Esophagus muscularis mucosa (tissue), 4 donors: ENCODE results near the gene PLD1. TPM values are rescaled to one million over a fixed set of nuclear protein-coding genes. Genes with fewer than 3 reads are reported as not detected.

Source experiments
- DNase-seq: peaks from one replicate; pipeline ENCODE4 v3.0.0-alpha.2; 2017; ENCODE audit errors: extremely low spot score
- H3K27ac ChIP-seq, 4 donors: fragments of 200-600 bp; sonication (generic); replicated peaks in 1 of 4; 1 replicate in 3 of 4; 2 replicates in 1 of 4; pipeline ENCODE4 v1.5.1; 2016 to 2019; ENCODE audit warnings: mild to moderate bottlenecking in 1 of 4
- H3K27me3 ChIP-seq, 4 donors: fragments of 200-600 bp; sonication (generic); one replicate each; pipeline versions ENCODE4 v1.5.1 to v1.6.0; 2016 to 2019
- H3K36me3 ChIP-seq, 4 donors: fragments of 200-600 bp; sonication (generic); one replicate each; pipeline ENCODE4 v1.5.1; 2016 to 2019
- H3K4me1 ChIP-seq, 4 donors: fragments of 200-600 bp; sonication (generic); one replicate each; pipeline ENCODE4 v1.5.1; 2016 to 2019
- H3K4me3 ChIP-seq, 4 donors: fragments of 200-600 bp; sonication (generic); 1 replicate in 2 of 4; 2 replicates in 2 of 4; pipeline ENCODE4 v1.5.1; 2016 to 2019; ENCODE audit warnings: mild to moderate bottlenecking in 4 of 4, moderate library complexity in 1 of 4
- H3K9me3 ChIP-seq, 4 donors: fragments of 200-600 bp; sonication (generic); 1 replicate in 3 of 4; 2 replicates in 1 of 4; pipeline ENCODE4 v1.5.1; 2016 to 2019
- EP300 ChIP-seq: sonication (generic); formaldehyde crosslinking; IDR thresholded peaks from one replicate; pipeline ENCODE4 v1.6.1; 2017; ENCODE audit warnings: antibody characterized with exemption
- POLR2A ChIP-seq: fragments of 450-650 bp; IDR thresholded peaks from one replicate; pipeline ENCODE4 v1.6.1; 2017; ENCODE audit warnings: antibody characterized with exemption, moderate library complexity, mild to moderate bottlenecking, low read depth
- POLR2AphosphoS5 ChIP-seq, 2 donors: sonication (generic); formaldehyde crosslinking; IDR thresholded peaks; one replicate each; pipeline ENCODE4 v1.6.1; 2017; ENCODE audit warnings: antibody characterized with exemption in 2 of 2
- WGBS: methylation state at CpG from one replicate; pipeline ENCODE4 v1.1.5; 2018; 5-methylcytosine and 5-hydroxymethylcytosine counted together
- intact Hi-C: fragments of 100-400 bp; cut with DNase I; formaldehyde crosslinking; loops from one replicate; pipeline ENCODE4 v1.15.1; 2023
- total RNA-seq, 4 donors: library from RNA; depleted of rRNA; stranded (reverse); fragments of >200 nt; gene quantifications; one replicate each; pipeline versions ENCODE4 v1.1.0 to v1.2.1, GENCODE V29; 2016
- TF ChIP-seq, protein P1 (sequence below), 3 experiments: fragments of 200-600 bp in 2 of 3; fragments of 450-650 bp in 1 of 3; sonication (generic) in 2 of 3; IDR thresholded peaks; one replicate each; pipeline ENCODE4 v1.5.1; 2017 to 2019; ENCODE audit warnings: antibody characterized with exemption in 3 of 3, mild to moderate bottlenecking in 2 of 3, moderate library complexity in 1 of 3

PLD1 gene
- total RNA-seq, 4 donors from 2014 or later: 12.4 to 21.1 (median 18.5) TPM

DNA sequence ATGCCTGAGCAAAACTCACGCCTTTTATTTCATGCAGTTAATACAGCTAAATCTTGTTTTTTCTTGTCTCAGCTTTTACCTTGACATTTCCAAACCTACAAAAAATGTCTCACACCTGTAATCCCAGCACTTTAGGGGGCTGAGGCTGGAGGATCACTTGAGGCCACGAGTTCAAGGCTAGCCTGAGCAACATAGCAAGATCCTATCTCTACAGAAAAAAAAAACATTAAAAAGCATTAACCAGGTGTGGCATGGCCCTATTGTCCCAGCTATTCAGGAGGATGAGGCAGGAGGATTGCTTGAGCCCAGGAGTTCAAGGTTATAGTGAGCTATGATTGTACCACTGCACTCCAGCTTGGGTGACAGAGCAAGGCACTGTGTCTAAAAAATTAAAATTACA is 29.0 kb upstream of the PLD1 start:
- no peak for DNase-seq
- intact Hi-C loops: no loop called here
- TF ChIP-seq POLR2AphosphoS5 (IDR thresholded peaks at IDR 0.05) (no peak), POLR2A (no peak), EP300 (no peak)
- TF ChIP-seq, protein P1, sequence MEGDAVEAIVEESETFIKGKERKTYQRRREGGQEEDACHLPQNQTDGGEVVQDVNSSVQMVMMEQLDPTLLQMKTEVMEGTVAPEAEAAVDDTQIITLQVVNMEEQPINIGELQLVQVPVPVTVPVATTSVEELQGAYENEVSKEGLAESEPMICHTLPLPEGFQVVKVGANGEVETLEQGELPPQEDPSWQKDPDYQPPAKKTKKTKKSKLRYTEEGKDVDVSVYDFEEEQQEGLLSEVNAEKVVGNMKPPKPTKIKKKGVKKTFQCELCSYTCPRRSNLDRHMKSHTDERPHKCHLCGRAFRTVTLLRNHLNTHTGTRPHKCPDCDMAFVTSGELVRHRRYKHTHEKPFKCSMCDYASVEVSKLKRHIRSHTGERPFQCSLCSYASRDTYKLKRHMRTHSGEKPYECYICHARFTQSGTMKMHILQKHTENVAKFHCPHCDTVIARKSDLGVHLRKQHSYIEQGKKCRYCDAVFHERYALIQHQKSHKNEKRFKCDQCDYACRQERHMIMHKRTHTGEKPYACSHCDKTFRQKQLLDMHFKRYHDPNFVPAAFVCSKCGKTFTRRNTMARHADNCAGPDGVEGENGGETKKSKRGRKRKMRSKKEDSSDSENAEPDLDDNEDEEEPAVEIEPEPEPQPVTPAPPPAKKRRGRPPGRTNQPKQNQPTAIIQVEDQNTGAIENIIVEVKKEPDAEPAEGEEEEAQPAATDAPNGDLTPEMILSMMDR (IDR thresholded peaks at IDR 0.05): no peak
- 92% methylated on average over 2 of the region's 2 CpGs for WGBS
- no peak overlapping the region for H3K4me3 ChIP-seq
- no peak overlapping the region for H3K27ac ChIP-seq
- no peaks in the 10 kb centered on the region for H3K27me3 ChIP-seq
- H3K4me1 ChIP-seq: peaks cover 34 to 49% (median 43%) of the 10 kb centered on the region in 4 donors
- no peaks in the 10 kb centered on the region for H3K9me3 ChIP-seq
- H3K36me3 ChIP-seq: no peaks in the 10 kb centered on the region

DNA sequence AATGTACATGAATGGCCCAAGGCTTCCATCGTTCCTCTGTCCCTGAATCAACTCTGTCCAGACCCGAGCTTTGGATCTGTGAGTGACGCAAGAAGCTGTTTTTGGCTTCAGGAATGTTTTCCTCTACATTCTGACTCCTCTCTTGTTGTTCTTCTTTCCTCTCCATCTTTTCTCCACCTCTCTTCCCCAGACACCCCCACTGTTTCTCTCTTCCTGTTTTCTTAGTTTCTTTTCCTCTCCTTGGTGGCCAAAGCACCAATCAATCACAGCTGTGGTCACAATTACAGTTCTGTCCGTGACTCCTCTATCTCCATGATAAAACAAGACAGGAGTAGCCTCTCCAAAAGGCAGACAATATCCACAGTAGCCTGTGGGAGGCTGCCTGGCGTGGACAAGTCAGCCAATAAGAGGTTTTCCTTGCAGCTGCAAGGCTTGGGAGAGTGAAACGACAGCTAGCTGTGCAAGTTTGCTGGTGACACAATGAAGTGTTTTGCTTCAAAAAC is 28.0 kb upstream of the PLD1 start:
- Histone ChIP-seq H3K27ac (peak overlapping the region; percentile 54 to 69 (median 60)), H3K4me1 (peaks cover 44 to 57% (median 50%) of the 10 kb centered on the region in 4 donors), H3K27me3 (no peaks in the 10 kb centered on the region), H3K9me3 (no peaks in the 10 kb centered on the region), H3K36me3 (no peaks in the 10 kb centered on the region), H3K4me3 (peak overlapping the region; percentile 14 to 42 (median 20))
- TF ChIP-seq POLR2AphosphoS5 (IDR thresholded peaks at IDR 0.05) (peak; percentile 39 to 45), EP300 (no peak), POLR2A (no peak)
- TF ChIP-seq, protein P1 (IDR thresholded peaks at IDR 0.05): peak in 1 of 3 experiments; percentile 8
- intact Hi-C loops: no loop called here
- no peak for DNase-seq
- 32% methylated on average over 6 of the region's 6 CpGs for WGBS

DNA sequence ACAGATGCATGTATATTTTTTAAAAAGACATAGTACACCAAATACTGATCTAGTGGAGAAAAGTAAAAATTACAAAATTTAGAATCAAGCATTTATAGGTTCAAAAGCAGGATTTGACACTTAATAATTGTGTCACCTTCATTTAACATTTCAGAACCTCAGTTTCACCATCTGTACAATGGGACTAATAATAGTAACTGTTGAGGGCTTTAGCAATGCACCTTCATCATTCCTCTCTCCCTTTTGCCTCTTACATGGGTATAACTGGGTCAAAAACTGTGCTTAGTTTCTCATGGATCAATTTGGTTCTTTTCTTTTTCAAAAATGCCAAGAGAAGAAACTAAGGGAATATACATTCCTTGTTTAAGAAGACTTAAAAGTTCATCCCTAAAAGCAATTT is 27.4 kb upstream of the PLD1 start:
- Histone ChIP-seq H3K4me1 (peaks cover 41 to 57% (median 49%) of the 10 kb centered on the region in 4 donors), H3K9me3 (no peaks in the 10 kb centered on the region), H3K27me3 (no peaks in the 10 kb centered on the region), H3K4me3 (peak overlapping the region in 1 of 4 donors; percentile 14), H3K36me3 (no peaks in the 10 kb centered on the region), H3K27ac (peak overlapping the region; percentile 54 to 69 (median 60))
- intact Hi-C loops: no loop called here
- TF ChIP-seq, protein P1 (IDR thresholded peaks at IDR 0.05): no peak
- TF ChIP-seq POLR2A (no peak), POLR2AphosphoS5 (IDR thresholded peaks at IDR 0.05) (no peak), EP300 (no peak)
- DNase-seq: no peak

DNA sequence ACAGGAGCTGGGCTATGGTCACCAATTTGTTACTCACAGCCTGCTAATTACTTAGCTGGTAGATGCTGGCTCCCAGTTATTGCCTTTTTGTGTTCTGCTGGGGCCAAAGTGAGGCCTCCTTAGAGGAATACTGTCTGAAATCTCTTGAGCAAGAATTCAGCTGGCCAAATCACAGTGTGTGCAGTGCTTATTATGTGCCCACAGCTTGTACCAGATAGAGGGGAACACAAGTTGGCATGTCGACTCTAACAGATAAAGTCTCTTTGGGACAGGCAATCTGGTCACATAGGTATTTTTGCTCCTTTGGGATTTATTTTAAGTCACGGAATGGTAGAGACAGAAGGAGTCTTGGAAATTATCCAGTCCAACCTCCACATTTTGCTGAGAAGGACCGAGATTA is 26.6 kb upstream of the PLD1 start:
- Histone ChIP-seq H3K27me3 (no peaks in the 10 kb centered on the region), H3K4me1 (peaks cover 40 to 53% (median 44%) of the 10 kb centered on the region in 4 donors), H3K4me3 (no peak overlapping the region), H3K36me3 (no peaks in the 10 kb centered on the region), H3K9me3 (no peaks in the 10 kb centered on the region), H3K27ac (no peak overlapping the region)
- 92% methylated on average over 3 of the region's 3 CpGs for WGBS
- intact Hi-C loops: no loop called here
- TF ChIP-seq, protein P1 (IDR thresholded peaks at IDR 0.05): no peak
- TF ChIP-seq POLR2AphosphoS5 (IDR thresholded peaks at IDR 0.05): no peak
- TF ChIP-seq POLR2A: no peak
- no peak for TF ChIP-seq EP300
- DNase-seq: no peak

DNA sequence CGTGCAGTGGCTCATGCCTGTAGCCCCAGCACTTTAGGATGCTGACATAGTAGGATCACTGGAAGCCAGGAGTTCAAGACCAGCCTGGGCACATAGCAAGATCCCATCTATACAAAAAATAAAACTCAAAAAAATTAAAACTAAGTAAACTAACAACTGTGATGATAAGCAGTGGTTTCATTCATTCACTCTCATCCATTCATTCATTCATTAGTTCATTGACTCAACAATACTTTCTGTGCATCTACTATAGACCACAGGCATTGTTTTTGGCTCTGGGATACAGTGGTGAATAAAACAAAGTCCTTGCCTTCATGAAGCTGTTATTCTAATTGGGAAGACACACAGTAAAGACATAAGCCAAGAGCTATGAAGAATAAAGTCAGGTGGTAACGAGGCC is 25.3 kb upstream of the PLD1 start:
- no peak overlapping the region for H3K4me3 ChIP-seq
- H3K27ac ChIP-seq: no peak overlapping the region
- no peak for DNase-seq
- intact Hi-C loops: loop anchor here (2.0 kb wide), 1 partner anchor 189 kb away; no protein-coding TSS in a partner anchor
- no peaks in the 10 kb centered on the region for H3K9me3 ChIP-seq
- peaks cover 32 to 41% (median 37%) of the 10 kb centered on the region in 4 donors for H3K4me1 ChIP-seq
- TF ChIP-seq EP300 (no peak), POLR2A (no peak), POLR2AphosphoS5 (IDR thresholded peaks at IDR 0.05) (no peak)
- TF ChIP-seq, protein P1 (IDR thresholded peaks at IDR 0.05): no peak
- 94% methylated on average over 2 of the region's 2 CpGs for WGBS
- H3K36me3 ChIP-seq: no peaks in the 10 kb centered on the region
- no peaks in the 10 kb centered on the region for H3K27me3 ChIP-seq
